C4-2B (cell line): Measurements from ENCODE around the gene TCL1B.

Source experiments
- H3K27ac ChIP-seq: fragments of 450-650 bp; 2 replicates; pipeline ENCODE4 v1.5.1; 2017
- ZFX ChIP-seq: fragments of 450-650 bp; IDR thresholded peaks from 2 replicates; pipeline ENCODE4 v1.6.1; 2017
- TF ChIP-seq, protein P1 (sequence below): fragments of 450-650 bp; conservative IDR thresholded peaks from 2 replicates; pipeline ENCODE4 v1.5.1; 2017; ENCODE audit warnings: mild to moderate bottlenecking

TCL1B gene

DNA sequence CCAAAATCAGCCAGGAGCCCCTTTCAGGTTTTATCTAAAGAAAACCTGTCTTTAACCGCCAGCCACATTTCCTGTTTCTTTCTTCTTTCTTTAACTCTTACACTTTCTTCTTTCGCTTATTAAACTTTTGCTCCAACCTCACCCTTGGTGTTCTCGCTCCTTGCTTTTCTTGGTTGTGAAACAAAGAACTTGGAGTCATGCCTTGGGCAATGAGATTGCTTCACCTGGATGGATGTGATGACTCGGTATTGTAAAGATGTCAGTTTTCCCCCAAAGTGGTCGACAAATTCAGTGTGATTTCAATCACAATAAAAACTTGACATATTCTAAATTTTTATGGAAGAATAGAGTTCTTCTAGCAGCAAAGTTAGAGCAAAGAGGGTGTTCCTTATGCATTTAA lies 43.9 kb downstream of the TCL1B start:
- no peak overlapping the region for H3K27ac ChIP-seq
- TF ChIP-seq, protein P1, sequence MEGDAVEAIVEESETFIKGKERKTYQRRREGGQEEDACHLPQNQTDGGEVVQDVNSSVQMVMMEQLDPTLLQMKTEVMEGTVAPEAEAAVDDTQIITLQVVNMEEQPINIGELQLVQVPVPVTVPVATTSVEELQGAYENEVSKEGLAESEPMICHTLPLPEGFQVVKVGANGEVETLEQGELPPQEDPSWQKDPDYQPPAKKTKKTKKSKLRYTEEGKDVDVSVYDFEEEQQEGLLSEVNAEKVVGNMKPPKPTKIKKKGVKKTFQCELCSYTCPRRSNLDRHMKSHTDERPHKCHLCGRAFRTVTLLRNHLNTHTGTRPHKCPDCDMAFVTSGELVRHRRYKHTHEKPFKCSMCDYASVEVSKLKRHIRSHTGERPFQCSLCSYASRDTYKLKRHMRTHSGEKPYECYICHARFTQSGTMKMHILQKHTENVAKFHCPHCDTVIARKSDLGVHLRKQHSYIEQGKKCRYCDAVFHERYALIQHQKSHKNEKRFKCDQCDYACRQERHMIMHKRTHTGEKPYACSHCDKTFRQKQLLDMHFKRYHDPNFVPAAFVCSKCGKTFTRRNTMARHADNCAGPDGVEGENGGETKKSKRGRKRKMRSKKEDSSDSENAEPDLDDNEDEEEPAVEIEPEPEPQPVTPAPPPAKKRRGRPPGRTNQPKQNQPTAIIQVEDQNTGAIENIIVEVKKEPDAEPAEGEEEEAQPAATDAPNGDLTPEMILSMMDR, result no peak
- no peak for TF ChIP-seq ZFX

DNA sequence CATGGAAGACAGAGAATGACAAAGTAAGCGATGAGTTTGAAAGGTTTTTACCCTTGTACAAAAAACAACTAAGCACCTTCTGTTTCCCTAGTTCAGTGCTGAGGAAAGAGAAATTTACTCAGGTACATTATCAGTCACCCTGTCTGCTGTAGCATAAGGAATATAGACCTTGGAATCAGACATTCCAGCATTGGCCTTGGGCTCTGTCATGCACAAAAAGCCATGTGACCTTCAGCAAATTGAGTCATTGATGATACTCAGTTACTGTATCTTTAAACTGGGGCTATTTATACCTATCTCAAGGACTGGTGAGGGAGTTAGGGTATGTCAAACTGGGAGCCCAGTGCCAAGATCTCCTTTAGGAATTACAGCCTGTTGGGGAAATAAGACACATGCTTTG lies 47.0 kb downstream of the TCL1B start:
- TF ChIP-seq, protein P1, result no peak
- TF ChIP-seq ZFX, result no peak
- no peak overlapping the region for H3K27ac ChIP-seq

DNA sequence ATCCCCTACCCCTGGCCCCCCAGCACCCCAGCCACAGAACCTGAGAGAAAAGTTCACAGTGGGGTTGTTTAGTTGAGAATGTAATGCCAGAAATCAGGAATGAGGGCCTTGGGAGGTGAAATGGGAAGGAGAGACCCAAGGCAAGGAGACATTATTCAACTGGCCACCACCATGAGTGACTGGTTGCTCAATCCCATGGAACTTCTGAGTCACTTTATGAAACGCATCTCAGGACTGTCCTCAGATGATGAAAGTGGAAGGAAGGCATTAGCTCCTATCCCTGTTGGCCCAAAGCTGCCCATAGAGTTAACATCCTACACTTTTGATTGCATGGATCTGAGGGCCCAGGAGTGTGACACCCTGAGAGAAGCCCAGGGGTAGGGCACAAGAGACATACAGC lies 53.1 kb downstream of the TCL1B start:
- TF ChIP-seq, protein P1, result no peak
- no peak for TF ChIP-seq ZFX

DNA sequence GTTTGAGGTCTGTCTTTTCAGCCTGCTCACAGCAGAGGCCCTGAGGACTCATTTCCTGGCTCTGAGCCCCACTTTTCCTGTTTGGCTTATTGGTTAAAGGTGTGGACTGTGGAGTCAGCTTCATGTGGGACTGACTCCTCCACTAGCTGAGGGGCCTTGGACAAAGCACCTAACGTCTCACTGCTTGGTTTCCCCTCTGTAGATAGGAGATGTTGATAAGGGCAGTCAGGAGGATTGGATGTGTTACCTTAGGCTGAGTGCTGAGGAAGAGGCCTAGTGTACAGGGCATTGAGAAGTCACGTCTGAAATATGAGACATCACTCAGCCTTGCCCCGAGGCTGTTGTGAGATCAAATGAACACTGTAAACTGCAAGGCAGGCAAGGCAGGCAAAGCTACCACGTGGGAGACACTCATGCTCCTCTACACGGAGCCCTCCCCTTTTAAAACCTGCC lies 54.8 kb downstream of the TCL1B start:
- TF ChIP-seq ZFX, result peak; percentile 23; the same call in 1 of the 2 replicates
- TF ChIP-seq, protein P1, result no peak
- peak overlapping the region; percentile 69 for H3K27ac ChIP-seq

More for the DNA sequence above, 53.1 kb downstream of the TCL1B start:
- no peak overlapping the region for H3K27ac ChIP-seq

DNA sequence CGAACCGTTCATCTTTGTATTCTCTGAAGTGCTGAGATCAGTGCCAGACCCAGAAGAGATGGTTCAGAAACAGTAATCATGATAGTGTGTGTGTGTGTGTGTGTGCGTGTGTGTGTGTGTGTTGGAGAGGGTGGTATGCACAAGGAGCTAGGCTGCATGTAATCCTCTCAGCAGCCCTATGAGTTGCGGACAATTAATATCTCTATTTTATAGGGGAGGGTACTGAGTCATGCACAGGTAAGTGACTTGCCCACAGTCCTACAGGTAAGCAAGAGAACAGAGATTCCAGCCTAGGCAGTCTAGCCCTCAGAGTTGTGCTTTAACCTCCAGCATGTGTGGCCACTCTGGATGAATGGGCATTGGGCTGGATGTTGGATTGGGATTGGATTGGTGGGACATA lies 55.6 kb downstream of the TCL1B start:
- TF ChIP-seq ZFX, result no peak
- TF ChIP-seq, protein P1, result no peak
- peak overlapping the region; percentile 69 for H3K27ac ChIP-seq
